ENCODE data around the gene IMMP1L.

Gene IMMP1L

GRCh38 chr11:31421820-31422219, 87.6 kb downstream of the IMMP1L start:
- Histone ChIP-seq H3K4me1 (ENCODE audit: insufficient read depth, low read length) (no peaks in the 10 kb centered on the region), H3K27me3 (ENCODE audit: control insufficient read depth in 1 of 2, insufficient read depth in 2 of 2, low read length in 2 of 2) (no peaks in the 10 kb centered on the region), H3K9me3 (ENCODE audit: low read length) (no peaks in the 10 kb centered on the region), H3K9ac (ENCODE audit: low read length) (no peak overlapping the region), H3K4me3 (ENCODE audit: low read depth in 1 of 2, low read length in 2 of 2) (no peak overlapping the region), H3K27ac (ENCODE audit: low read depth, low read length) (no peak overlapping the region), H3K36me3 (ENCODE audit: insufficient read depth, low read length) (no peaks in the 10 kb centered on the region)

DNA sequence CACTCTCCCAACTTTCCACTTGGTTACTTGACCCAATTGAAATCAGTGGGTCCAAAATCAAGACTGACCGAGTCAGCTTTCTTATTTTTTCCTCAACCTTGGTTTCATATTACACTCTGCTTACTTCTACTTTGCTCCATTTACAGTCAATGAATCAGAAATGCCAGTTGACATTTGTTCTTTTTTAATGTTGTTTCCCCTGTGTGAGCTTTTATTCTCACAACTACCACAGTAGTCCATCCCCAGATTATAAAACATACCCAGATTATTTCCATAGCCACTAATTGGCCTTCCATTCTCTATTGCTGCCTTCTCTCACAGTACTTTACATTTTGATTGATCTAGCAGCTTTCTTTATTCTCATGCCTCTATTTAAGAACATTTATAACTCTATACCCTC, 89.8 kb downstream of the IMMP1L start:
- Histone ChIP-seq H3K9me3 (ENCODE audit: low read length) (no peaks in the 10 kb centered on the region), H3K27me3 (ENCODE audit: control insufficient read depth in 1 of 2, insufficient read depth in 2 of 2, low read length in 2 of 2) (no peaks in the 10 kb centered on the region), H3K27ac (ENCODE audit: low read depth, low read length) (no peak overlapping the region), H3K9ac (ENCODE audit: low read length) (no peak overlapping the region), H3K4me1 (ENCODE audit: insufficient read depth, low read length) (no peaks in the 10 kb centered on the region), H3K4me3 (ENCODE audit: low read depth in 1 of 2, low read length in 2 of 2) (no peak overlapping the region), H3K36me3 (ENCODE audit: insufficient read depth, low read length) (no peaks in the 10 kb centered on the region)

- Histone ChIP-seq H3K36me3 (ENCODE audit: insufficient read depth, low read length) (no peaks in the 10 kb centered on the region), H3K27me3 (ENCODE audit: control insufficient read depth in 1 of 2, insufficient read depth in 2 of 2, low read length in 2 of 2) (no peaks in the 10 kb centered on the region)
These were observed 90.3 kb downstream of the IMMP1L start for GRCh38 chr11:31419138-31419537.

GRCh38 chr11:31417816-31418215, 91.6 kb downstream of the IMMP1L start:
- H3K9ac ChIP-seq (ENCODE audit: low read length) = no peak overlapping the region

More at GRCh38 chr11:31419138-31419537, 90.3 kb downstream of the IMMP1L start:
- Histone ChIP-seq H3K9ac (ENCODE audit: low read length) (no peak overlapping the region), H3K4me1 (ENCODE audit: insufficient read depth, low read length) (no peaks in the 10 kb centered on the region), H3K4me3 (ENCODE audit: low read depth in 1 of 2, low read length in 2 of 2) (no peak overlapping the region), H3K27ac (ENCODE audit: low read depth, low read length) (no peak overlapping the region), H3K9me3 (ENCODE audit: low read length) (no peaks in the 10 kb centered on the region)

GRCh38 chr11:31417357-31417756, 92.1 kb downstream of the IMMP1L start:
- no peak overlapping the region for H3K27ac ChIP-seq (ENCODE audit: low read depth, low read length)
- H3K36me3 ChIP-seq (ENCODE audit: insufficient read depth, low read length) = no peaks in the 10 kb centered on the region
- no peaks in the 10 kb centered on the region for H3K27me3 ChIP-seq (ENCODE audit: control insufficient read depth in 1 of 2, insufficient read depth in 2 of 2, low read length in 2 of 2)
- H3K9me3 ChIP-seq (ENCODE audit: low read length) = no peaks in the 10 kb centered on the region
- H3K9ac ChIP-seq (ENCODE audit: low read length) = no peak overlapping the region
- H3K4me3 ChIP-seq (ENCODE audit: low read depth in 1 of 2, low read length in 2 of 2) = no peak overlapping the region
- H3K4me1 ChIP-seq (ENCODE audit: insufficient read depth, low read length) = no peaks in the 10 kb centered on the region

More at GRCh38 chr11:31417816-31418215, 91.6 kb downstream of the IMMP1L start:
- no peak overlapping the region for H3K27ac ChIP-seq (ENCODE audit: low read depth, low read length)
- no peaks in the 10 kb centered on the region for H3K36me3 ChIP-seq (ENCODE audit: insufficient read depth, low read length)
- no peaks in the 10 kb centered on the region for H3K9me3 ChIP-seq (ENCODE audit: low read length)
- H3K27me3 ChIP-seq (ENCODE audit: control insufficient read depth in 1 of 2, insufficient read depth in 2 of 2, low read length in 2 of 2) = no peaks in the 10 kb centered on the region
- H3K4me3 ChIP-seq (ENCODE audit: low read depth in 1 of 2, low read length in 2 of 2) = no peak overlapping the region
- no peaks in the 10 kb centered on the region for H3K4me1 ChIP-seq (ENCODE audit: insufficient read depth, low read length)

DNA sequence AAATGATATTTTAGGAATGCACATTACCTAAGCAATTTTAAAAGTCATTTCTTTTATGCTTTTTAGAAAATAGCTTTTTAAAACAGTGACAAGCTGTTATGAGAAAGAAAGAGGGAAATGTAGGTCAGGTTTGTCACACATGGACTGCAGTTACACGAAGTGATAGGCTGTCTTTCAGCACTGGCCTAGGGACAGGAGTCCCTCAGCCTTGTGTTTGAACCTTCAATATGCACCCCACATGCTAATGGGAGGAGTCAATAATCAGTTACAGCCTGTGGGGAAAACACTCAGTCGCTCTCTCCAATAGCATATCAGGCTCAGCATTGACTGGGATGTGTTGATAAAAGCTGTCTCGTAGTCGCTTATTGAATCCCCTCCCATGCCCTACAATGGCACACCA, 94.0 kb downstream of the IMMP1L start:
- Histone ChIP-seq H3K36me3 (ENCODE audit: insufficient read depth, low read length) (no peaks in the 10 kb centered on the region), H3K4me3 (ENCODE audit: low read depth in 1 of 2, low read length in 2 of 2) (no peak overlapping the region), H3K27me3 (ENCODE audit: control insufficient read depth in 1 of 2, insufficient read depth in 2 of 2, low read length in 2 of 2) (no peaks in the 10 kb centered on the region), H3K4me1 (ENCODE audit: insufficient read depth, low read length) (no peaks in the 10 kb centered on the region), H3K9ac (ENCODE audit: low read length) (no peak overlapping the region), H3K9me3 (ENCODE audit: low read length) (no peaks in the 10 kb centered on the region), H3K27ac (ENCODE audit: low read depth, low read length) (no peak overlapping the region)

GRCh38 chr11:31414338-31414737, 95.1 kb downstream of the IMMP1L start:
- no peak overlapping the region for H3K9ac ChIP-seq (ENCODE audit: low read length)
- H3K4me3 ChIP-seq (ENCODE audit: low read depth in 1 of 2, low read length in 2 of 2) = no peak overlapping the region
- H3K4me1 ChIP-seq (ENCODE audit: insufficient read depth, low read length) = no peaks in the 10 kb centered on the region
- H3K36me3 ChIP-seq (ENCODE audit: insufficient read depth, low read length) = no peaks in the 10 kb centered on the region
- H3K27ac ChIP-seq (ENCODE audit: low read depth, low read length) = no peak overlapping the region
- H3K9me3 ChIP-seq (ENCODE audit: low read length) = no peaks in the 10 kb centered on the region
- H3K27me3 ChIP-seq (ENCODE audit: control insufficient read depth in 1 of 2, insufficient read depth in 2 of 2, low read length in 2 of 2) = no peaks in the 10 kb centered on the region

GRCh38 chr11:31412946-31413345, 96.5 kb downstream of the IMMP1L start:
- Histone ChIP-seq H3K27ac (ENCODE audit: low read depth, low read length) (no peak overlapping the region), H3K4me1 (ENCODE audit: insufficient read depth, low read length) (no peaks in the 10 kb centered on the region), H3K9ac (ENCODE audit: low read length) (no peak overlapping the region), H3K4me3 (ENCODE audit: low read depth in 1 of 2, low read length in 2 of 2) (no peak overlapping the region), H3K36me3 (ENCODE audit: insufficient read depth, low read length) (no peaks in the 10 kb centered on the region), H3K9me3 (ENCODE audit: low read length) (no peaks in the 10 kb centered on the region), H3K27me3 (ENCODE audit: control insufficient read depth in 1 of 2, insufficient read depth in 2 of 2, low read length in 2 of 2) (no peaks in the 10 kb centered on the region)

DNA sequence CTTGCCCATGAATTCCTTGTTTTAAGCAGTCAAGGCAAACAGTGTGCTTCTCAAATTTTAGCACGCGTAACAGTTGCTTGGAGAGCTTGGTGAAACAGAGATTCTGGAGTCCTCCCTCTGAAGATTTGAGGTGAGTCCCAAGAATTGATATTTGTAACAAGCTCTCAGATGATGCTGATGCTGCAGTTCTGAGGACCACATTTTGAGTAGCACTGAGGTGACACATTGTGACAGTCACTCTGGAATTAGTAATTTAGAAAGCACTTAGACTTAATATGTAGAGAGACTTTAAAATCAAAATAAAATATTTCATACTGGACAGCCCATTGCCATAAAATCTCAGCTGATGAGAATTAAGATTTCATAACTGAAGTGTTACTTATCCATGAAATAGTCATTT, 101.2 kb downstream of the IMMP1L start:
- Histone ChIP-seq H3K4me1 (ENCODE audit: insufficient read depth, low read length) (no peaks in the 10 kb centered on the region), H3K36me3 (ENCODE audit: insufficient read depth, low read length) (no peaks in the 10 kb centered on the region), H3K27me3 (ENCODE audit: control insufficient read depth in 1 of 2, insufficient read depth in 2 of 2, low read length in 2 of 2) (no peaks in the 10 kb centered on the region), H3K9ac (ENCODE audit: low read length) (no peak overlapping the region), H3K27ac (ENCODE audit: low read depth, low read length) (no peak overlapping the region), H3K4me3 (ENCODE audit: low read depth in 1 of 2, low read length in 2 of 2) (no peak overlapping the region), H3K9me3 (ENCODE audit: low read length) (no peaks in the 10 kb centered on the region)

- Histone ChIP-seq H3K4me3 (ENCODE audit: low read depth in 1 of 2, low read length in 2 of 2) (no peak overlapping the region), H3K27ac (ENCODE audit: low read depth, low read length) (no peak overlapping the region), H3K9me3 (ENCODE audit: low read length) (no peaks in the 10 kb centered on the region), H3K36me3 (ENCODE audit: insufficient read depth, low read length) (no peaks in the 10 kb centered on the region), H3K27me3 (ENCODE audit: control insufficient read depth in 1 of 2, insufficient read depth in 2 of 2, low read length in 2 of 2) (no peaks in the 10 kb centered on the region), H3K9ac (ENCODE audit: low read length) (no peak overlapping the region), H3K4me1 (ENCODE audit: insufficient read depth, low read length) (no peaks in the 10 kb centered on the region)
These were observed 104.8 kb downstream of the IMMP1L start for GRCh38 chr11:31404614-31405013.

GRCh38 chr11:31397239-31397834, 112.1 kb downstream of the IMMP1L start:
- no peaks in the 10 kb centered on the region for H3K27me3 ChIP-seq (ENCODE audit: control insufficient read depth in 1 of 2, insufficient read depth in 2 of 2, low read length in 2 of 2)
- peaks cover 6% of the 10 kb centered on the region for H3K9me3 ChIP-seq (ENCODE audit: low read length)
- H3K27ac ChIP-seq (ENCODE audit: low read depth, low read length) = no peak overlapping the region
- H3K4me3 ChIP-seq (ENCODE audit: low read depth in 1 of 2, low read length in 2 of 2) = no peak overlapping the region
- no peaks in the 10 kb centered on the region for H3K36me3 ChIP-seq (ENCODE audit: insufficient read depth, low read length)
- H3K9ac ChIP-seq (ENCODE audit: low read length) = no peak overlapping the region
- H3K4me1 ChIP-seq (ENCODE audit: insufficient read depth, low read length) = no peaks in the 10 kb centered on the region

DNA sequence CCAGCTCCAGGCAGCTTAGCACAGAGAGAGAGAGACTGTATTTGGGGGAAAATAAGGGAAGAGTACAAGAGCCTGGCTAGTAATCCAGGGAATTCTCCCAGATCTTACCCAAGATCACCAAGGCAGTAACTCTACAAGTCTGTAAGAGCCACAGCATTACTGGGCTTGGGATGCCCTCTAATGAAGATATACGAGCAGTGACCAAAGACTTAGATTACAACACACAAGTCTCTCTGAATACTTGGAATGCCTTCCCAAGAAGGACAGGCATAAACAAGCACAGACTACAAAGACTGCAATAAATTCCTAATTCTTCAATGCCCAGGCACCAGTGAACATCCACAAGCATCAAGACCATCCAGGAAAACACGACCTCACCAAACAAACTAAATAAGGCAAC, 122.0 kb downstream of the IMMP1L start:
- Histone ChIP-seq H3K9me3 (ENCODE audit: low read length) (no peaks in the 10 kb centered on the region), H3K27me3 (ENCODE audit: control insufficient read depth in 1 of 2, insufficient read depth in 2 of 2, low read length in 2 of 2) (no peaks in the 10 kb centered on the region), H3K4me1 (ENCODE audit: insufficient read depth, low read length) (no peaks in the 10 kb centered on the region), H3K27ac (ENCODE audit: low read depth, low read length) (no peak overlapping the region), H3K4me3 (ENCODE audit: low read depth in 1 of 2, low read length in 2 of 2) (no peak overlapping the region), H3K36me3 (ENCODE audit: insufficient read depth, low read length) (no peaks in the 10 kb centered on the region), H3K9ac (ENCODE audit: low read length) (no peak overlapping the region)
